Measurements from ENCODE around the gene IQCF5. TPM values are rescaled to one million over a fixed set of nuclear protein-coding genes. Genes with fewer than 3 reads are reported as not detected.

The IQCF5 gene
- total and polyA plus RNA-seq, 10 donors: not detected

- peaks cover 0 to 35% (median 0%) of the 10 kb centered on the region in 7 donors for H3K27me3 ChIP-seq (replicated peaks in 1 of 7)
- H3K36me3 ChIP-seq: no peaks in the 10 kb centered on the region
- intact Hi-C loops (cut with DNase I; ENCODE audit: low total_unique reads): no loop called here
- no peak for DNase-seq
- WGBS, 5 donors: 92 to 96% (median 94%) methylated on average over 15 to 16 of the region's 16 CpGs
- H3K4me3 ChIP-seq: no peak overlapping the region
- H3K27ac ChIP-seq: no peak overlapping the region
- TF ChIP-seq POLR2AphosphoS5 (IDR thresholded peaks at IDR 0.05) (no peak), CTCF (IDR thresholded peaks at IDR 0.05 in 8 of 11, conservative IDR thresholded peaks at IDR 0.05 in 3 of 11) (no peak)
- no peaks in the 10 kb centered on the region for H3K4me1 ChIP-seq
- no peaks in the 10 kb centered on the region for H3K9me3 ChIP-seq
These were observed 19.5 kb upstream of the IQCF5 start for GRCh38 chr3:51894939-51895338.

- peaks cover 0 to 35% (median 0%) of the 10 kb centered on the region in 7 donors for H3K27me3 ChIP-seq (replicated peaks in 1 of 7)
- TF ChIP-seq POLR2AphosphoS5 (IDR thresholded peaks at IDR 0.05) (no peak), CTCF (IDR thresholded peaks at IDR 0.05 in 8 of 11, conservative IDR thresholded peaks at IDR 0.05 in 3 of 11) (no peak), POLR2A (IDR thresholded peaks at IDR 0.05) (no peak)
- H3K4me1 ChIP-seq: no peaks in the 10 kb centered on the region
- no peak overlapping the region for H3K27ac ChIP-seq
- H3K4me3 ChIP-seq: no peak overlapping the region
- 78 to 93% (median 80%) methylated on average over 4 of the region's 4 CpGs for WGBS, 5 donors
- no peak for DNase-seq
- no peaks in the 10 kb centered on the region for H3K36me3 ChIP-seq
- intact Hi-C loops (cut with DNase I; ENCODE audit: low total_unique reads): no loop called here
- no peaks in the 10 kb centered on the region for H3K9me3 ChIP-seq
These were observed 19.0 kb upstream of the IQCF5 start for GRCh38 chr3:51894391-51894790.

- intact Hi-C loops (cut with DNase I; ENCODE audit: low total_unique reads): no loop called here
- WGBS, 5 donors: 55 to 69% (median 63%) methylated on average over 7 of the region's 7 CpGs
- Histone ChIP-seq H3K4me1 (no peaks in the 10 kb centered on the region), H3K27ac (no peak overlapping the region), H3K9me3 (no peaks in the 10 kb centered on the region), H3K36me3 (no peaks in the 10 kb centered on the region), H3K4me3 (no peak overlapping the region), H3K27me3 (replicated peaks in 1 of 7) (peaks cover 0 to 25% (median 0%) of the 10 kb centered on the region in 7 donors)
- TF ChIP-seq CTCF (IDR thresholded peaks at IDR 0.05 in 8 of 11, conservative IDR thresholded peaks at IDR 0.05 in 3 of 11): no peak
- TF ChIP-seq POLR2AphosphoS5 (IDR thresholded peaks at IDR 0.05): no peak
- TF ChIP-seq POLR2A (IDR thresholded peaks at IDR 0.05): no peak
- DNase-seq: no peak
These were observed 16.0 kb upstream of the IQCF5 start for GRCh38 chr3:51891242-51892039.

GRCh38 chr3:51888463-51889105, 13.2 kb upstream of the IQCF5 start:
- no peak for DNase-seq
- Histone ChIP-seq H3K4me3 (no peak overlapping the region), H3K9me3 (no peaks in the 10 kb centered on the region), H3K36me3 (no peaks in the 10 kb centered on the region), H3K27me3 (replicated peaks in 1 of 7) (peaks cover 0 to 33% (median 0%) of the 10 kb centered on the region in 7 donors), H3K27ac (no peak overlapping the region), H3K4me1 (no peaks in the 10 kb centered on the region)
- intact Hi-C loops (cut with DNase I; ENCODE audit: low total_unique reads): no loop called here
- TF ChIP-seq POLR2A (IDR thresholded peaks at IDR 0.05) (no peak), CTCF (IDR thresholded peaks at IDR 0.05 in 8 of 11, conservative IDR thresholded peaks at IDR 0.05 in 3 of 11) (no peak), POLR2AphosphoS5 (IDR thresholded peaks at IDR 0.05) (no peak)
- 90 to 96% (median 94%) methylated on average over 12 of the region's 12 CpGs for WGBS, 5 donors

All from spleen (tissue), 11 donors.